Right lobe of liver (tissue), 6 donors: ENCODE results near the gene DOCK3. TPM values are rescaled to one million over a fixed set of nuclear protein-coding genes. Genes with fewer than 3 reads are reported as not detected.

Experiments
- ATAC-seq, 4 donors: fragments of 200-7000 bp; cut with Tn5 transposase; one replicate each; pipeline ENCODE4 v1.9.1; 2020; ENCODE audit warnings: mild to moderate bottlenecking in 4 of 4, moderate library complexity in 4 of 4
- DNase-seq, 3 donors: peaks; one replicate each; pipeline ENCODE4 v3.0.0-alpha.2; 2020
- H3K27ac ChIP-seq, 3 donors: fragments of 200-600 bp; one replicate each; pipeline ENCODE4 v1.8.0; 2022
- H3K27me3 ChIP-seq, 2 donors: fragments of 200-600 bp; one replicate each; pipeline ENCODE4 v1.8.0; 2022
- H3K36me3 ChIP-seq, 4 donors: fragments of 200-600 bp; sonication (generic) in 1 of 4; one replicate each; pipeline versions ENCODE4 v1.5.1 to v1.8.0; 2017 to 2022; ENCODE audit warnings: control low read depth in 1 of 4
- H3K4me1 ChIP-seq, 4 donors: fragments of 200-600 bp; sonication (generic) in 1 of 4; one replicate each; pipeline versions ENCODE4 v1.5.1 to v1.8.0; 2017 to 2022; ENCODE audit warnings: control low read depth in 1 of 4
- H3K4me3 ChIP-seq, 3 donors: fragments of 200-600 bp; one replicate each; pipeline ENCODE4 v1.8.0; 2022
- H3K9me3 ChIP-seq, 4 donors: fragments of 200-600 bp; sonication (generic) in 1 of 4; one replicate each; pipeline versions ENCODE4 v1.5.1 to v1.8.0; 2017 to 2022; ENCODE audit warnings: control low read depth in 1 of 4
- CTCF ChIP-seq, 4 donors: fragments of 200-600 bp in 3 of 4; fragments of 450-650 bp in 1 of 4; IDR thresholded peaks; one replicate each; pipeline versions ENCODE4 v1.5.1 to v1.8.0; 2016 to 2022; ENCODE audit warnings: antibody characterized with exemption in 4 of 4, mild to moderate bottlenecking in 2 of 4
- POLR2A ChIP-seq: fragments of 450-650 bp; IDR thresholded peaks from one replicate; pipeline ENCODE4 v1.6.1; 2017; ENCODE audit warnings: antibody characterized with exemption, mild to moderate bottlenecking
- WGBS: methylation state at CpG from one replicate; pipeline ENCODE4 v1.1.6; 2018; ENCODE audit warnings: low coverage, low lambda C conversion rate; ENCODE audit not compliant: insufficient coverage; ENCODE audit errors: missing lambda C conversion rate; 5-methylcytosine and 5-hydroxymethylcytosine counted together
- intact Hi-C, 2 donors: fragments of 100-400 bp; cut with DNase I; formaldehyde crosslinking; loops; one replicate each; pipeline versions ENCODE4 v1.11.2 to v1.14.1; 2022
- total RNA-seq, 6 experiments: library from RNA; depleted of rRNA in 2 of 6; stranded (reverse); fragments of >200 nt in 2 of 6; fragmentation: NEBNext Ultra II Directional in 3 of 6; extraction: Animal tissue kit (Norgen Biotek cat#: 25700) in 3 of 6; gene quantifications; one replicate each; pipeline versions ENCODE4 v1.1.0 to v1.2.4, GENCODE V29; 2016 to 2023
- donor health status: DM: no; HTN: yes; CAD: no.
- donor health status: DM: no; HTN: no; CAD: no.
- donor health status: DM: no; HTN: no; CAD: no.
- donor health status: DM: no; HTN: yes; CAD: no.
- donor health status: DM: no; HTN: yes; CAD: no.

The DOCK3 gene
- total RNA-seq, 6 experiments from 2014 or later: 0.04 to 0.06 (median 0.06) TPM; not detected in 3

GRCh38 chr3:51141573-51141972, 466.8 kb downstream of the DOCK3 start:
- H3K27me3 ChIP-seq: no peaks in the 10 kb centered on the region
- H3K27ac ChIP-seq: no peak overlapping the region
- TF ChIP-seq CTCF (IDR thresholded peaks at IDR 0.05): no peak
- no peak for TF ChIP-seq POLR2A
- H3K4me3 ChIP-seq: no peak overlapping the region
- WGBS: 28% methylated on average over 2 of the region's 2 CpGs
- DNase-seq: no peak
- H3K4me1 ChIP-seq: no peaks in the 10 kb centered on the region
- ATAC-seq: no peak
- H3K9me3 ChIP-seq: no peaks in the 10 kb centered on the region
- intact Hi-C loops: no loop called here
- H3K36me3 ChIP-seq: no peaks in the 10 kb centered on the region

- Histone ChIP-seq H3K27me3 (no peaks in the 10 kb centered on the region), H3K27ac (no peak overlapping the region), H3K36me3 (no peaks in the 10 kb centered on the region), H3K4me3 (no peak overlapping the region), H3K4me1 (no peaks in the 10 kb centered on the region), H3K9me3 (no peaks in the 10 kb centered on the region)
- no peak for DNase-seq
- TF ChIP-seq POLR2A (no peak), CTCF (IDR thresholded peaks at IDR 0.05) (no peak)
- 68% methylated on average over 5 of the region's 8 CpGs for WGBS
- ATAC-seq: no peak
- intact Hi-C loops: no loop called here
Measured at GRCh38 chr3:51145811-51146585, 471.3 kb downstream of the DOCK3 start.

GRCh38 chr3:51146781-51147180, 472.1 kb downstream of the DOCK3 start:
- H3K27ac ChIP-seq: no peak overlapping the region
- TF ChIP-seq CTCF (IDR thresholded peaks at IDR 0.05): no peak
- TF ChIP-seq POLR2A: no peak
- intact Hi-C loops: no loop called here

GRCh38 chr3:51156147-51156546, 481.4 kb downstream of the DOCK3 start:
- Histone ChIP-seq H3K4me1 (no peaks in the 10 kb centered on the region), H3K27me3 (no peaks in the 10 kb centered on the region), H3K9me3 (no peaks in the 10 kb centered on the region), H3K36me3 (no peaks in the 10 kb centered on the region), H3K4me3 (no peak overlapping the region), H3K27ac (no peak overlapping the region)
- no peak for ATAC-seq
- WGBS: 32% methylated on average over 2 of the region's 2 CpGs
- no peak for DNase-seq
- intact Hi-C loops: no loop called here
- TF ChIP-seq CTCF (IDR thresholded peaks at IDR 0.05) (no peak), POLR2A (no peak)

More at GRCh38 chr3:51146781-51147180, 472.1 kb downstream of the DOCK3 start:
- Histone ChIP-seq H3K36me3 (no peaks in the 10 kb centered on the region), H3K4me1 (no peaks in the 10 kb centered on the region), H3K9me3 (no peaks in the 10 kb centered on the region), H3K27me3 (no peaks in the 10 kb centered on the region), H3K4me3 (no peak overlapping the region)
- 84% methylated on average over 2 of the region's 2 CpGs for WGBS
- ATAC-seq (no peak), DNase-seq (no peak)
